RWPE1 (cell line): ENCODE measurements around the gene GRID1.

Experiments used
- CTCF ChIA-PET: fragments of 350-600 bp; sonication (Branson Sonifier 250); formaldehyde crosslinking; extraction: SDS; loops from one replicate; lab custom pipeline; 2021; lab: Yijun Ruan, JAX
- POLR2A ChIA-PET: fragments of 400-600 bp; formaldehyde crosslinking; extraction: SDS; loops from one replicate; lab custom pipeline; 2020; ENCODE audit warnings: antibody characterized with exemption; ENCODE audit not compliant: low non-redundant PET; lab: Yijun Ruan, JAX
- DNase-seq: peaks from one replicate; pipeline ENCODE4 v3.0.0; 2012; ENCODE audit warnings: low spot score
- H3K27ac ChIP-seq: fragments of 450-650 bp; 2 replicates; pipeline ENCODE4 v1.5.1; 2017
- CTCF ChIP-seq: fragments of 450-650 bp; conservative IDR thresholded peaks from 2 replicates; pipeline ENCODE4 v1.5.1; 2017; ENCODE audit warnings: low read depth, mild to moderate bottlenecking

Gene GRID1

GRCh38 chr10:85788570-85788969, 578.0 kb downstream of the GRID1 start:
- CTCF ChIA-PET = no interaction called here
- POLR2A ChIA-PET = no interaction called here
- H3K27ac ChIP-seq = no peak overlapping the region
- DNase-seq = no peak
- TF ChIP-seq CTCF = no peak

GRCh38 chr10:85787881-85788280, 578.7 kb downstream of the GRID1 start:
- no peak for DNase-seq
- ChIA-PET POLR2A (no interaction called here), CTCF (no interaction called here)
- no peak overlapping the region for H3K27ac ChIP-seq
- no peak for TF ChIP-seq CTCF

- DNase-seq = no peak
- ChIA-PET POLR2A (no interaction called here), CTCF (no interaction called here)
- TF ChIP-seq CTCF = no peak
- H3K27ac ChIP-seq = no peak overlapping the region
These were observed 579.2 kb downstream of the GRID1 start for GRCh38 chr10:85787393-85787792.

- ChIA-PET CTCF (no interaction called here), POLR2A (no interaction called here)
- no peak for TF ChIP-seq CTCF
- no peak overlapping the region for H3K27ac ChIP-seq
- no peak for DNase-seq
These were observed 580.1 kb downstream of the GRID1 start for GRCh38 chr10:85786401-85786899.

- H3K27ac ChIP-seq = no peak overlapping the region
- no peak for DNase-seq
- CTCF ChIA-PET = no interaction called here
- no peak for TF ChIP-seq CTCF
- POLR2A ChIA-PET = no interaction called here
These were observed 581.8 kb downstream of the GRID1 start for GRCh38 chr10:85784792-85785191.

GRCh38 chr10:85781404-85781803, 585.2 kb downstream of the GRID1 start:
- no peak overlapping the region for H3K27ac ChIP-seq
- ChIA-PET POLR2A (no interaction called here), CTCF (interaction anchor here (0.6 kb wide), 1 partner anchor 124 kb away, joined by 8 read pairs; no protein-coding TSS in a partner anchor)
- no peak for DNase-seq
- TF ChIP-seq CTCF = no peak
